Measurements from ENCODE around the gene KCNMA1.

Gene KCNMA1

GRCh38 chr10:77116904-77117303, 520.7 kb downstream of the KCNMA1 start:
- H3K9me3 ChIP-seq: no peaks in the 10 kb centered on the region
- H3K27me3 ChIP-seq: no peaks in the 10 kb centered on the region
- H3K27ac ChIP-seq: no peak overlapping the region
- no peak overlapping the region for H3K4me3 ChIP-seq
- H4K20me1 ChIP-seq: no peaks in the 10 kb centered on the region
- no peak overlapping the region for H3K4me2 ChIP-seq
- H3K4me1 ChIP-seq: 0 out of 2 replicates have a peak, but pooled peaks cover 8% of the 10 kb centered on the region
- no peak for TF ChIP-seq Cebpa-rat (IDR thresholded peaks at IDR 0.05)
- H3K9ac ChIP-seq: no peak overlapping the region
- no peaks in the 10 kb centered on the region for H3K36me3 ChIP-seq

GRCh38 chr10:77114181-77114821, 523.3 kb downstream of the KCNMA1 start:
- H3K4me3 ChIP-seq: no peak overlapping the region
- no peak for TF ChIP-seq Cebpa-rat (IDR thresholded peaks at IDR 0.05)

GRCh38 chr10:77111611-77112550, 525.7 kb downstream of the KCNMA1 start:
- TF ChIP-seq Cebpa-rat (IDR thresholded peaks at IDR 0.05): no peak
- Histone ChIP-seq H3K4me2 (no peak overlapping the region), H3K9ac (no peak overlapping the region), H3K27me3 (no peaks in the 10 kb centered on the region), H3K27ac (no peak overlapping the region), H3K36me3 (no peaks in the 10 kb centered on the region), H3K9me3 (no peaks in the 10 kb centered on the region), H4K20me1 (no peaks in the 10 kb centered on the region), H3K4me3 (no peak overlapping the region), H3K4me1 (peaks cover 36% of the 10 kb centered on the region)

More at GRCh38 chr10:77114181-77114821, 523.3 kb downstream of the KCNMA1 start:
- H3K4me2 ChIP-seq: no peak overlapping the region
- no peak overlapping the region for H3K27ac ChIP-seq
- no peaks in the 10 kb centered on the region for H3K27me3 ChIP-seq
- no peak overlapping the region for H3K9ac ChIP-seq
- no peaks in the 10 kb centered on the region for H4K20me1 ChIP-seq
- H3K9me3 ChIP-seq: no peaks in the 10 kb centered on the region
- H3K4me1 ChIP-seq: peaks cover 18% of the 10 kb centered on the region
- H3K36me3 ChIP-seq: no peaks in the 10 kb centered on the region

GRCh38 chr10:77110757-77111156, 526.9 kb downstream of the KCNMA1 start:
- no peak for TF ChIP-seq Cebpa-rat (IDR thresholded peaks at IDR 0.05)
- Histone ChIP-seq H3K27ac (no peak overlapping the region), H3K4me1 (peaks cover 46% of the 10 kb centered on the region), H3K9me3 (no peaks in the 10 kb centered on the region), H3K4me3 (no peak overlapping the region), H3K27me3 (no peaks in the 10 kb centered on the region), H3K4me2 (no peak overlapping the region), H4K20me1 (no peaks in the 10 kb centered on the region), H3K36me3 (no peaks in the 10 kb centered on the region), H3K9ac (no peak overlapping the region)

GRCh38 chr10:77109351-77109994, 528.1 kb downstream of the KCNMA1 start:
- Histone ChIP-seq H3K27ac (no peak overlapping the region), H3K4me2 (peak overlapping the region; percentile 41), H3K36me3 (no peaks in the 10 kb centered on the region), H3K4me1 (peaks cover 54% of the 10 kb centered on the region), H4K20me1 (no peaks in the 10 kb centered on the region), H3K4me3 (no peak overlapping the region), H3K9me3 (no peaks in the 10 kb centered on the region), H3K9ac (no peak overlapping the region), H3K27me3 (no peaks in the 10 kb centered on the region)
- TF ChIP-seq Cebpa-rat (IDR thresholded peaks at IDR 0.05): no peak

- H3K9me3 ChIP-seq: no peaks in the 10 kb centered on the region
- no peak for TF ChIP-seq Cebpa-rat (IDR thresholded peaks at IDR 0.05)
- no peak overlapping the region for H3K27ac ChIP-seq
- H3K27me3 ChIP-seq: no peaks in the 10 kb centered on the region
- peaks cover 54% of the 10 kb centered on the region for H3K4me1 ChIP-seq
- no peak overlapping the region for H3K9ac ChIP-seq
- no peak overlapping the region for H3K4me2 ChIP-seq
- H3K36me3 ChIP-seq: no peaks in the 10 kb centered on the region
- H4K20me1 ChIP-seq: no peaks in the 10 kb centered on the region
- H3K4me3 ChIP-seq: no peak overlapping the region
Observed at GRCh38 chr10:77106676-77107075, 530.9 kb downstream of the KCNMA1 start.

GRCh38 chr10:77105761-77106221, 531.8 kb downstream of the KCNMA1 start:
- no peaks in the 10 kb centered on the region for H3K9me3 ChIP-seq
- peak overlapping the region; percentile 45 for H3K4me2 ChIP-seq
- H3K27me3 ChIP-seq: no peaks in the 10 kb centered on the region
- no peak overlapping the region for H3K9ac ChIP-seq
- H3K36me3 ChIP-seq: no peaks in the 10 kb centered on the region
- no peak for TF ChIP-seq Cebpa-rat (IDR thresholded peaks at IDR 0.05)
- H3K27ac ChIP-seq: no peak overlapping the region
- H4K20me1 ChIP-seq: no peaks in the 10 kb centered on the region
- H3K4me3 ChIP-seq: no peak overlapping the region
- peaks cover 54% of the 10 kb centered on the region for H3K4me1 ChIP-seq

- Histone ChIP-seq H3K9me3 (no peaks in the 10 kb centered on the region), H4K20me1 (no peaks in the 10 kb centered on the region), H3K9ac (no peak overlapping the region), H3K36me3 (no peaks in the 10 kb centered on the region), H3K4me2 (no peak overlapping the region), H3K27ac (no peak overlapping the region), H3K4me1 (peaks cover 44% of the 10 kb centered on the region), H3K4me3 (no peak overlapping the region), H3K27me3 (no peaks in the 10 kb centered on the region)
- TF ChIP-seq Cebpa-rat (IDR thresholded peaks at IDR 0.05): no peak
Observed at GRCh38 chr10:77104459-77104980, 533.1 kb downstream of the KCNMA1 start.

- H3K4me2 ChIP-seq: no peak overlapping the region
Observed at GRCh38 chr10:77103213-77103612, 534.4 kb downstream of the KCNMA1 start.

More at GRCh38 chr10:77103213-77103612, 534.4 kb downstream of the KCNMA1 start:
- Histone ChIP-seq H3K27ac (no peak overlapping the region), H3K9ac (no peak overlapping the region), H3K27me3 (no peaks in the 10 kb centered on the region), H3K9me3 (no peaks in the 10 kb centered on the region), H3K36me3 (no peaks in the 10 kb centered on the region), H3K4me3 (no peak overlapping the region), H4K20me1 (no peaks in the 10 kb centered on the region), H3K4me1 (peaks cover 31% of the 10 kb centered on the region)
- TF ChIP-seq Cebpa-rat (IDR thresholded peaks at IDR 0.05): no peak
